Esophagus squamous epithelium (tissue), 5 donors: ENCODE measurements around the gene RNF212. TPM values are rescaled to one million over a fixed set of nuclear protein-coding genes. Genes with fewer than 3 reads are reported as not detected.

Experiments
- DNase-seq: peaks from one replicate; lab custom pipeline; 2025; lab: John Stamatoyannopoulos, UW
- H3K27ac ChIP-seq, 4 donors: fragments of 200-600 bp; sonication (generic); one replicate each; pipeline ENCODE4 v1.5.1; 2016 to 2019; ENCODE audit warnings: mild to moderate bottlenecking in 1 of 4
- H3K27me3 ChIP-seq, 4 donors: fragments of 200-600 bp; sonication (generic); 1 replicate in 3 of 4; 2 replicates in 1 of 4; pipeline versions ENCODE4 v1.5.1 to v1.6.0; 2017 to 2021; ENCODE audit warnings: antibody characterized with exemption in 1 of 4
- H3K36me3 ChIP-seq, 3 donors: fragments of 200-600 bp; sonication (generic); one replicate each; pipeline ENCODE4 v1.5.1; 2016 to 2019
- H3K4me1 ChIP-seq, 3 donors: fragments of 200-600 bp; sonication (generic); one replicate each; pipeline ENCODE4 v1.5.1; 2017 to 2019
- H3K4me3 ChIP-seq, 4 donors: fragments of 200-600 bp; sonication (generic); 1 replicate in 3 of 4; 2 replicates in 1 of 4; pipeline ENCODE4 v1.5.1; 2016 to 2019; ENCODE audit warnings: mild to moderate bottlenecking in 2 of 4, moderate library complexity in 1 of 4
- H3K9me3 ChIP-seq, 3 donors: fragments of 200-600 bp; sonication (generic); one replicate each; pipeline ENCODE4 v1.5.1; 2016 to 2019
- CTCF ChIP-seq, 6 experiments: fragments of 450-650 bp in 4 of 6; fragments of 200-600 bp in 2 of 6; sonication (generic) in 2 of 6; IDR thresholded peaks; one replicate each; pipeline ENCODE4 v1.5.1; 2016 to 2019; ENCODE audit warnings: antibody characterized with exemption in 6 of 6, mild to moderate bottlenecking in 4 of 6, moderate library complexity in 4 of 6
- POLR2A ChIP-seq, 4 donors: fragments of 450-650 bp; IDR thresholded peaks; one replicate each; pipeline ENCODE4 v1.6.1; 2017; ENCODE audit warnings: antibody characterized with exemption in 4 of 4, mild to moderate bottlenecking in 4 of 4, moderate library complexity in 3 of 4
- WGBS, 2 donors: methylation state at CpG; one replicate each; pipeline ENCODE4 v1.1.5; 2018; 5-methylcytosine and 5-hydroxymethylcytosine counted together
- intact Hi-C: fragments of 100-400 bp; cut with DNase I; formaldehyde crosslinking; loops from one replicate; pipeline ENCODE4 v1.15.0; 2022
- total RNA-seq, 4 donors: library from RNA; depleted of rRNA; stranded (reverse); fragments of >200 nt; gene quantifications; one replicate each; pipeline ENCODE4 v1.1.0, GENCODE V29; 2016
- donor health status: DM: yes; HTN: yes; CAD: no.

The RNF212 gene
- total RNA-seq, 4 donors from 2014 or later: 0.53 to 6.3 (median 1.9) TPM

DNA sequence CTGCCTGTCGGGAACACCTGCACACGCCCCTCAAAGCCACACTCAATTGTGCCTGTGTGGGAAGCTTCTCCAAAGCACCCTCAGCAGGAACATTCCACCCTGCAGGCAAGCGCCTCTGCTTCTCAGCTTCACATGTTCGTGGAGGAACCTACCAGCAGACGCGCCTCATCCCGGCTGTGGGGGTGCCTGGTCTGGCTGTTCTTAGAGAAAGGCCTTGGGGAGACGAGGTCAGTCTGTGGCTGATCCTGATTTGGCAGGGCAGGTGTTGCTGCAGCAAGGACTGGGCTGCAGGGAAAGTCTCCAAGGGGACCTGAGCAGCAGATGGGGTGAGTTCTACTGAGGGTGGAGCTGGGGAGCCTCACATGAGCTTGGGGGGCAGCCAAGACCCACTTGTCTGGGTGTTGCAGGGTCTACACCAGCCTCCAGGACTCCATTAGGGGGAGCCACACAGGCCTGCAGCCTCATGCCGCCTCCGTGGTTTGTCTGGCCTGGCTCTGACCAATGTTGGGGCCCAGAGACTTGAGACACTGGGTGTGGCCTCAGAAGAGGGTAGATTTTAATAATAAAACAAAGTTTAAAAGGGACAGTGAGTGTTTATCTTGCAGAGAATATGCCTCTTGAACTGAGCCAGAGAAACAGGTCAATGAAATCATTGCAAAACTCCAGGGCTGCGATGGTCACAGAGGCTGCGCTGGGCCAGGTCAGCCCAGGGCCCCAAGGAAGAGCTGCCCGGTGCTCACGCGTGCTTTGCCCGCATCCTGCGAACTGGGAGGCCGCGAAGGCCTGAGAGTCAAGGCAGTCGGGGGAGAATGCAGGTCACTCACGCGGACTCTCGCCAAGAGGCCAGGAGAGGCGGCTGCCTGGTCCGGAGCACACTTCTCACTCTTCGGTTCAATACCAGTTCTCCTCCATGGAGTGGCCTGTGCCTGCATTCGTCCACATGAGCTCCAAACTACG is 21.1 kb downstream of the RNF212 start:
- no peaks in the 10 kb centered on the region for H3K27me3 ChIP-seq
- H3K4me3 ChIP-seq: no peak overlapping the region
- intact Hi-C loops: no loop called here
- DNase-seq: no peak
- TF ChIP-seq CTCF (IDR thresholded peaks at IDR 0.05) (no peak), POLR2A (IDR thresholded peaks at IDR 0.05) (no peak)
- no peak overlapping the region for H3K27ac ChIP-seq
- peaks cover 0 to 10% (median 9%) of the 10 kb centered on the region in 3 donors for H3K9me3 ChIP-seq
- H3K36me3 ChIP-seq: no peaks in the 10 kb centered on the region
- 88 to 93% methylated on average over 17 to 18 of the region's 28 CpGs for WGBS, 2 donors
- no peaks in the 10 kb centered on the region for H3K4me1 ChIP-seq

GRCh38 chr4:1091561-1091995 is 21.8 kb downstream of the RNF212 start:
- Histone ChIP-seq H3K4me1 (no peaks in the 10 kb centered on the region), H3K4me3 (no peak overlapping the region), H3K27me3 (no peaks in the 10 kb centered on the region), H3K27ac (no peak overlapping the region), H3K36me3 (no peaks in the 10 kb centered on the region), H3K9me3 (peaks cover 0 to 10% (median 9%) of the 10 kb centered on the region in 3 donors)
- no peak for TF ChIP-seq POLR2A (IDR thresholded peaks at IDR 0.05)
- no peak for TF ChIP-seq CTCF (IDR thresholded peaks at IDR 0.05)
- DNase-seq: no peak
- intact Hi-C loops: no loop called here
- 93% methylated on average over 3 of the region's 10 CpGs; no CpG with 5 or more reads in 1 of the 2 donors for WGBS, 2 donors

DNA sequence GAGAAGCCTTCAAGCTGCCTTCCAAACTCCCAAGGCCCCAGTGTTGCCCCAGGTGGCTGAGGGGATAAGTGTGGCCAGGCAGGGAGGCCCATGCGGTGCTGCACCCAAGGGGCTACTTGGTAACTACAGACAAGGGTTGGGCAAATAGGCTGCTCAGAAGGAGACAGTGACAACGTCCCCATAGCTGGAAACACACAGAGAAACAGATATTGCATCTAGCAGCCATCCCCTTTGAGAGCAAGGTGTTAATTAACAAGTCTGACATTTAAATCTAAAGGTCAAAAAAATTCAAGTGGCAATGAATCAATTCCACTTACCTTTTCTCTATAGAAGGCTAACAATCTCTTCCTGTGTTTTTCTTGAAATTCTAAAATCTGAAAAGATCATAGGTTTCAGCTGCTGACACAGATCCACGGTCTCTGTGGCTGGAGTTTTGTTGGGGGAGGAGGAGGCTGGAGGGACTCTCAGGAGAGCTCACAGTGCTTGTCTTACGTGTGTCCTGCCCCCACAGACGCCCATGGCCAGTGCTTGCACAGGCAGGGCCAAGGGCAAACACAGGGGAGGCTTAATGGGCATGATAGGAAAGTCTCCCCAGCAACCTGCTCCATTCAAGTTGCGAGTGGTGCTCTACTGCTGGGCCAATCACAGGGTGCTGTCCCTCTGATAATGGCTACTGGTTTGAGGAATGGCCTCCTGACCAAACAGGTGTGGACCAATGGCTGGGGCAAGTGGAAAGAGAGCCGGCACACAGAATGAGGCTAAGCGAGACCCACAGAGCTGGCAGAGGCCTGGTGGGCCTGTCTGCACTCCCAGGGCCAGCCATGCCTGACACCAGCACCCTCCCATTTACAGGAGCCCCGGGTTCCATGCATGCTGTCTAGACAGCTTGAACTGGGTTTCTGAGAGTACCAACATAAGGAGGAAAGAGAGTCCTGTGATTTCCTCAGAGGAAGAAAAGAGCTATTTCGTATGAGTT is 22.6 kb downstream of the RNF212 start:
- DNase-seq: no peak
- Histone ChIP-seq H3K9me3 (peaks cover 0 to 10% (median 9%) of the 10 kb centered on the region in 3 donors), H3K4me1 (no peaks in the 10 kb centered on the region), H3K4me3 (no peak overlapping the region), H3K36me3 (no peaks in the 10 kb centered on the region), H3K27me3 (peaks cover 0 to 5% (median 0%) of the 10 kb centered on the region in 4 donors), H3K27ac (no peak overlapping the region)
- no peak for TF ChIP-seq POLR2A (IDR thresholded peaks at IDR 0.05)
- no peak for TF ChIP-seq CTCF (IDR thresholded peaks at IDR 0.05)
- WGBS, 2 donors: 76 to 84% methylated on average over 7 to 10 of the region's 10 CpGs
- intact Hi-C loops: no loop called here

GRCh38 chr4:1090036-1090435 is 23.3 kb downstream of the RNF212 start:
- no peaks in the 10 kb centered on the region for H3K4me1 ChIP-seq
- no peak overlapping the region for H3K4me3 ChIP-seq
- TF ChIP-seq CTCF (IDR thresholded peaks at IDR 0.05): no peak
- TF ChIP-seq POLR2A (IDR thresholded peaks at IDR 0.05): no peak
- intact Hi-C loops: no loop called here
- peaks cover 0 to 11% (median 0%) of the 10 kb centered on the region in 4 donors for H3K27me3 ChIP-seq
- no peak overlapping the region for H3K27ac ChIP-seq
- no peak for DNase-seq
- H3K9me3 ChIP-seq: peaks cover 0 to 10% (median 9%) of the 10 kb centered on the region in 3 donors
- 90 to 93% methylated on average over 3 of the region's 3 CpGs for whole genome bisulfite sequencing, 2 donors
- H3K36me3 ChIP-seq: no peaks in the 10 kb centered on the region
